H1 (cell line): ENCODE measurements around the gene NEU3. TPM values are rescaled to one million over a fixed set of nuclear protein-coding genes. Genes with fewer than 3 reads are reported as not detected.

Experiments used
- HDAC6 ChIP-seq: IDR thresholded peaks from one replicate; pipeline ENCODE4 v1.7.1; 2012; ENCODE audit warnings: low read depth, mild to moderate bottlenecking, inconsistent platforms, low read length, moderate library complexity
- KDM1A ChIP-seq: fragments of 200-600, 300-600 bp; sonication (generic); IDR thresholded peaks from 2 replicates; pipeline ENCODE4 v1.7.1; 2016; ENCODE audit warnings: mild to moderate bottlenecking, low read length, borderline replicate concordance
- TEAD4 ChIP-seq: IDR thresholded peaks from 2 replicates; pipeline ENCODE4 v1.6.1; 2012; ENCODE audit warnings: low read depth, low read length, inconsistent platforms, mixed read lengths
- polyA plus RNA-seq, 7 experiments: library from polyadenylated mRNA; depleted of rRNA in 3 of 7; stranded (reverse) in 5 of 7; unstranded in 2 of 7; fragments of >200 nt in 5 of 7; fragments of 200-250 nt in 2 of 7; gene quantifications; 1 replicate in 5 of 7; 2 replicates in 1 of 7; 4 replicates in 1 of 7; pipeline versions ENCODE4 v1.2.1 to v1.2.3, GENCODE V29; 2011 to 2013; ENCODE audit warnings: missing spikeins in 2 of 7, mixed read lengths in 2 of 7
- total RNA-seq: library from RNA; stranded (reverse); fragmentation: NEBNext Ultra II Directional; extraction: Animal tissue kit (Norgen Biotek cat#: 25700); gene quantifications from 2 replicates; pipeline ENCODE4 v1.2.1, GENCODE V29; 2021

Gene NEU3
- total and polyA plus RNA-seq, 2 of the 8 experiments (the other 6 are each of a cell fraction or from before 2014, with no cell fraction given) = 8.9 to 15.6 TPM

GRCh38 chr11:74954199-74954598 is 34.5 kb upstream of the NEU3 start (continued):
- TF ChIP-seq HDAC6 = no peak
- no peak for TF ChIP-seq TEAD4
- TF ChIP-seq KDM1A = no peak
